ENCODE measurements around the gene PTGES. TPM values are rescaled to one million over a fixed set of nuclear protein-coding genes. Genes with fewer than 3 reads are reported as not detected.

The PTGES gene
- total RNA-seq, 1 donor from 2014 or later, result 11.1 TPM

DNA sequence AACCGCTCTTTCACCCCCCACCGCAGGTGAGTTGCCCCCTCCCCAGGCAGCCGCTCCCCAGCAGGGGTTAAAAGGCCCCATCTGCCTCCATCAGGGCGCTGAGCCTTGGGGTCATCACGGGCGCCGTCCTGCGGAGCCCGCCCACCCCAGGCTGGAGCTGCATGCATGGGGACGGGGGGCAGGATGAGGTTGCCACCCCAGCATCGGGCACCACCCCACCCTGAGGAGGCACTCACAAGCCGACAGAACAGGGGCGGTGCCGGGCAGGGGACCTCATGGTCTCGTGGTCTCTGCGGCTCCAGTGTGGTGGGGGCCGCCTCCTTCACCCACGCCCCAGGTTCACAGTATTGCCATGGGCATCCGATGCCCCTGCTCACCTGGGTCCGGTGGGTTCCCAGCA is 16.5 kb downstream of the PTGES start:
- TF ChIP-seq, protein P1, sequence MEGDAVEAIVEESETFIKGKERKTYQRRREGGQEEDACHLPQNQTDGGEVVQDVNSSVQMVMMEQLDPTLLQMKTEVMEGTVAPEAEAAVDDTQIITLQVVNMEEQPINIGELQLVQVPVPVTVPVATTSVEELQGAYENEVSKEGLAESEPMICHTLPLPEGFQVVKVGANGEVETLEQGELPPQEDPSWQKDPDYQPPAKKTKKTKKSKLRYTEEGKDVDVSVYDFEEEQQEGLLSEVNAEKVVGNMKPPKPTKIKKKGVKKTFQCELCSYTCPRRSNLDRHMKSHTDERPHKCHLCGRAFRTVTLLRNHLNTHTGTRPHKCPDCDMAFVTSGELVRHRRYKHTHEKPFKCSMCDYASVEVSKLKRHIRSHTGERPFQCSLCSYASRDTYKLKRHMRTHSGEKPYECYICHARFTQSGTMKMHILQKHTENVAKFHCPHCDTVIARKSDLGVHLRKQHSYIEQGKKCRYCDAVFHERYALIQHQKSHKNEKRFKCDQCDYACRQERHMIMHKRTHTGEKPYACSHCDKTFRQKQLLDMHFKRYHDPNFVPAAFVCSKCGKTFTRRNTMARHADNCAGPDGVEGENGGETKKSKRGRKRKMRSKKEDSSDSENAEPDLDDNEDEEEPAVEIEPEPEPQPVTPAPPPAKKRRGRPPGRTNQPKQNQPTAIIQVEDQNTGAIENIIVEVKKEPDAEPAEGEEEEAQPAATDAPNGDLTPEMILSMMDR (IDR thresholded peaks at IDR 0.05; ENCODE audit: insufficient read depth, low read length, severe bottlenecking), result no peak
- no peak overlapping the region for H3K4me3 ChIP-seq (ENCODE audit: low read depth, low read length)
- peaks cover 3% of the 10 kb centered on the region for H3K27me3 ChIP-seq (ENCODE audit: control insufficient read depth, insufficient read depth, low read length)
- DNase-seq (ENCODE audit: low read depth), result no peak
- H3K36me3 ChIP-seq (ENCODE audit: control insufficient read depth, insufficient read depth, low read length), result no peaks in the 10 kb centered on the region
- no peak for FAIRE-seq

DNA sequence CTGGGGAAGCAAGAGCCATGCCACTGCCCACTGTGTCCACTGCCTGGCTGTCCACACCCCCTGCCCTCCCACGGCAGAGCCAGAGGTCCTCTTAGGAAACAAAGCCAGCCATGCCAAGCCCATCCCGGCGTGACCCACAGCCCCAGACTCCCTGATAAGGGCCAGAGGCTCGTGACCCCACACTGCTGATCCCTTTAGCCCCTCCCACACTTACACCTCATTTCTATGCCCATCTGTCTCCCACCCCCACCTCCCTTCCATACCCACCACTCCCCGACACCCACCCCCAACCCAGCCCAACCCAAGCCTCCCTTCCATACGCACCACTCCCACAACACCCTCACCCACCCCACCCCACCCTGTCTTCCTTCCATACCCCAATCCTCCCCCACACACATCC is 17.3 kb downstream of the PTGES start:
- FAIRE-seq (no peak), DNase-seq (ENCODE audit: low read depth) (no peak)
- Histone ChIP-seq H3K27me3 (ENCODE audit: control insufficient read depth, insufficient read depth, low read length) (peaks cover 3% of the 10 kb centered on the region), H3K36me3 (ENCODE audit: control insufficient read depth, insufficient read depth, low read length) (no peaks in the 10 kb centered on the region), H3K4me3 (ENCODE audit: low read depth, low read length) (no peak overlapping the region)
- TF ChIP-seq, protein P1 (IDR thresholded peaks at IDR 0.05; ENCODE audit: insufficient read depth, low read length, severe bottlenecking), result no peak

DNA sequence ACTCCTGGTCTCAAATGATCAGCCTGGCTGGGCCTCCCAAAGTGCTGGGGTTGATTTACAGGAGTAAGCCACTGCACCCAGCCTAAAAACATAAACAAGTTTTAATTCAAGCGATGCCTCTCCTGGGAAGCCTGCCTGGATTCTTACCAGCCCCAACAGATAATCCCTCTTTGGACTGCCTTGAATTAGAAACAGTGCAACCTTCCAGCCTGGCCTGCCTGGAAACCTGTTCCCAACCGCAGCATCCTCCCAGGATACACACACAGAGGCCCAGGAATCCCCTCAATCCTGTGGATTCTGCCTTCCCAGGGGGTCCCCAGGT is 19.2 kb downstream of the PTGES start:
- Histone ChIP-seq H3K27me3 (ENCODE audit: control insufficient read depth, insufficient read depth, low read length) (peaks cover 5% of the 10 kb centered on the region), H3K4me3 (ENCODE audit: low read depth, low read length) (no peak overlapping the region), H3K36me3 (ENCODE audit: control insufficient read depth, insufficient read depth, low read length) (no peaks in the 10 kb centered on the region)
- TF ChIP-seq, protein P1 (IDR thresholded peaks at IDR 0.05; ENCODE audit: insufficient read depth, low read length, severe bottlenecking), result no peak
- FAIRE-seq (no peak), DNase-seq (ENCODE audit: low read depth) (no peak)

DNA sequence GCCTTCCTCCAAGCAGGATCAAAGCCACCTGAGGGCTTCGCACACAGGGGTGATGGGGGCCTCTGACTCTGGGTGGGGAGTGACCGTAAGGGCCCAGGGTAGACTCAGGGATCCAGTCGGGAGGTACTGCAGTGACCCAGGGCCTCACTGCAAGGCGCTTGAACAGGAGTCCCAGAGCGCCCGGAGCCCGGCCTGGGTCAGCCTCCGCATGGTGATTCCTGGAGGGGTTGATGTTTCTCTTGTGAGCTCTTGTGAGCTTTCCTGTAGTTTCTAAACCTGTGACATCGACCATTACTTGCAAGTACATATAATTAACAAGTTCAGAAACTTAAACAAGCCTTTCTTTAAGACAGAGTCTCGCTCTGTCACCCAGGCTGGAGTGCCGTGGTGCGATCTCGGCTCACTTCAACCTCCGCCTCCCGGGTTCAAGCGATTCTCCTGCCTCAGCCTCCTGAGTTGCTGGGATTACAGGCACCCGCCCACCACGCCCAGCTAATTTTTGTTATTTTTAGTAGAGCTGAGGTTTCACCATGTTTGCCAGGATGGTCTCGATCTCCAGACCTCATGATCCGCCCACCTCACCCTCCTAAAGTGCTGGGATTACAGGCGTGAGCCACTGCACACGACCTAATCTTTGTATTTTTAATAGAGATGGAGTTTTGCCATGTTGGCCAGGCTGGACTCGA is 19.8 kb downstream of the PTGES start:
- FAIRE-seq, result no peak
- Histone ChIP-seq H3K27me3 (ENCODE audit: control insufficient read depth, insufficient read depth, low read length) (peaks cover 5% of the 10 kb centered on the region), H3K36me3 (ENCODE audit: control insufficient read depth, insufficient read depth, low read length) (no peaks in the 10 kb centered on the region), H3K4me3 (ENCODE audit: low read depth, low read length) (no peak overlapping the region)
- TF ChIP-seq, protein P1 (IDR thresholded peaks at IDR 0.05; ENCODE audit: insufficient read depth, low read length, severe bottlenecking), result no peak
- no peak for DNase-seq (ENCODE audit: low read depth)

DNA sequence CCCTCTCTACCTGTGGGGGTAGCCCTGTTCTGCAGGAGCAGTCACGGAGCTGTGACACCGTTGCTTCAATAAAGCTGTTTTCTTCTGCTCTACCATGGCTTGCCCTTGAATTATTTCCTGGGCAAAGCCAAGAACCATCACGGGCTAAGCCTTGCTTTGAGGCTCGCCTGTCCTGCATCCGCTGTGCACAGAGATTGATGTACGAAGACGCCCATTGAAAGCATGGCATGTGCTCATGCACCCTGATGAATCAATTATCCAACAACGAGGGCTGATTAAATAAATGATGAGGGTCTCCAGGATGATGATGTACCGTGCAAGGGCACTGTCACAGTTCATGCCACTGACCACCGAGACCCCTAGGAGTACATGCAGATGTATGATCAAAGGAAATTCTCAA is 20.7 kb downstream of the PTGES start:
- TF ChIP-seq, protein P1 (IDR thresholded peaks at IDR 0.05; ENCODE audit: insufficient read depth, low read length, severe bottlenecking), result no peak
- DNase-seq (ENCODE audit: low read depth), result no peak
- Histone ChIP-seq H3K27me3 (ENCODE audit: control insufficient read depth, insufficient read depth, low read length) (peaks cover 5% of the 10 kb centered on the region), H3K4me3 (ENCODE audit: low read depth, low read length) (no peak overlapping the region), H3K36me3 (ENCODE audit: control insufficient read depth, insufficient read depth, low read length) (no peaks in the 10 kb centered on the region)
- FAIRE-seq, result no peak

DNA sequence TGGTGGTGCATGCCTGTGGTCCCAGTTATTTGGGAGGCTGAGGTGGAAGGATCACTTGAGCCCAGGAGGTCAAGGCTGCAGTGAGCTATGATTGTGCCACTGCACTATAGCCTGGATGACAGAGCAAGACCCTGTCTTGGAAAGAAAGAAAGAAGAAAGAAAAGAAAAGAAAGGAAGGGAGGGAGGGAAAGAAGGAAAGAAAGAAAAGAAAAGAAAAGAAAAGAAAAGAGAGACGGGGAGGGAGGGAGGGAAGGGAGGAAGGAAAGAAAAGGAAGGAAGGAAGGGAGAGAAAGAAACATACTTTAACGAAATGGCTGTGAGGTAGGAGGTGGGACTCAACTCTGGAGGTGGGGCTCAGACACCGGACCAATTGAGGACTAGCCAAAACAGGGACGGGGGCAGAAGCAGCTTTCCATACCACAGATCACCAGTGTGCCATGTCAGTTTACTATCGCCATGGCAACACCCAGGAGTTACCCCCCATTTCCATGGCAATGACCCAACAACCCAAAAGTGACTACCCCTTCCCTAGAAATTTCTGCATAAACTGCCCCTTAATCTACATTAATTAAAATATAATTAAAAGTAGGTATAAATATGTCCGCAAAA is 21.3 kb downstream of the PTGES start:
- H3K4me3 ChIP-seq (ENCODE audit: low read depth, low read length), result no peak overlapping the region
- no peak for DNase-seq (ENCODE audit: low read depth)
- H3K36me3 ChIP-seq (ENCODE audit: control insufficient read depth, insufficient read depth, low read length), result no peaks in the 10 kb centered on the region
- TF ChIP-seq, protein P1 (IDR thresholded peaks at IDR 0.05; ENCODE audit: insufficient read depth, low read length, severe bottlenecking), result no peak
- FAIRE-seq, result no peak
- peaks cover 5% of the 10 kb centered on the region for H3K27me3 ChIP-seq (ENCODE audit: control insufficient read depth, insufficient read depth, low read length)

Measured in bronchial epithelial cell (primary cell).